GM12865 (cell line): ENCODE data around the gene AHR.

Experiments used
- DNase-seq: peaks from one replicate; pipeline ENCODE4 v3.0.0; 2010; ENCODE audit warnings: low read depth
- H3K4me3 ChIP-seq: 2 replicates; pipeline ENCODE4 v1.5.1; 2011; ENCODE audit warnings: mild to moderate bottlenecking, low read depth, low read length, control low read depth
- CTCF ChIP-seq: IDR thresholded peaks from 2 replicates; pipeline ENCODE4 v1.5.1; 2011; ENCODE audit warnings: low read length, control low read depth, low read depth, inconsistent platforms; ENCODE audit not compliant: insufficient read depth; ENCODE audit errors: missing control alignments

AHR gene

GRCh38 chr7:17297243-17297642, 1.2 kb upstream of the AHR start:
- DNase-seq = no peak
- H3K4me3 ChIP-seq = peak overlapping the region; percentile 80
- TF ChIP-seq CTCF = no peak

- no peak for TF ChIP-seq CTCF
- peak; percentile 61 for DNase-seq
- peak overlapping the region; percentile 58 for H3K4me3 ChIP-seq
Observed at GRCh38 chr7:17298840-17299482, 509 bp downstream of the AHR start.

GRCh38 chr7:17299483-17299991, 1.1 kb downstream of the AHR start:
- peak overlapping the region; percentile 58 for H3K4me3 ChIP-seq
- DNase-seq = peak; percentile 44

GRCh38 chr7:17300012-17300411, 1.6 kb downstream of the AHR start:
- no peak for DNase-seq
- no peak for TF ChIP-seq CTCF
- peak overlapping the region; percentile 58 for H3K4me3 ChIP-seq

More at GRCh38 chr7:17299483-17299991, 1.1 kb downstream of the AHR start:
- no peak for TF ChIP-seq CTCF

- peak overlapping the region; percentile 58 for H3K4me3 ChIP-seq
- no peak for TF ChIP-seq CTCF
- no peak for DNase-seq
Observed at GRCh38 chr7:17300437-17300836, 2.0 kb downstream of the AHR start.

GRCh38 chr7:17301471-17302456, 3.3 kb downstream of the AHR start:
- peak; percentile 39 for TF ChIP-seq CTCF
- H3K4me3 ChIP-seq = peak overlapping the region; percentile 58
- peak; percentile 57 for DNase-seq
